GM12878 (cell line): ENCODE data around the gene IL12B. TPM values are rescaled to one million over a fixed set of nuclear protein-coding genes. Genes with fewer than 3 reads are reported as not detected.

ENCODE experiments used
- ATAC-seq: fragments of 200-7000 bp; cut with Tn5 transposase; 3 replicates; pipeline ENCODE4 v1.9.1; 2020; ENCODE audit warnings: mild to moderate bottlenecking, moderate library complexity
- BruUV-seq: library from RNA; stranded (reverse); fragments of 400-500 nt; replicated peaks from 2 replicates; lab custom pipeline; 2021; lab: Mats Ljungman, UMichigan
- CTCF ChIA-PET: fragments of 300-600 bp; sonication (Branson Sonifier 250); formaldehyde crosslinking; extraction: SDS; loops from one replicate; lab custom pipeline; 2021; ENCODE audit warnings: inconsistent platforms; lab: Yijun Ruan, JAX
- POLR2A ChIA-PET: fragments of 350-600 bp; formaldehyde crosslinking; extraction: SDS; loops from one replicate; lab custom pipeline; 2021; ENCODE audit warnings: inconsistent platforms; lab: Charles Lee
- RAD21 ChIA-PET: fragments of 300-600 bp; sonication (Branson Sonifier 250); formaldehyde crosslinking; loops from one replicate; lab custom pipeline; 2023; ENCODE audit warnings: antibody characterized with exemption; ENCODE audit not compliant: unreplicated experiment; lab: Charles Lee
- SMC1A ChIA-PET: fragments of 300-600 bp; sonication (Branson Sonifier 250); formaldehyde crosslinking; loops from one replicate; lab custom pipeline; 2023; ENCODE audit not compliant: unreplicated experiment, uncharacterized antibody; lab: Charles Lee
- DNase-seq: peaks from one replicate; pipeline ENCODE4 v3.0.0-alpha.2; 2011; ENCODE audit warnings: low read depth, low spot score
- FAIRE-seq: peaks from 3 replicates; lab custom pipeline; 2011; peaks lifted over from hg19 to GRCh38; lab: Jason Lieb, UNC
- H2AFZ ChIP-seq: 2 replicates; pipeline ENCODE4 v1.6.0; 2011; ENCODE audit warnings: low read depth, low read length, control low read depth; ENCODE audit not compliant: control insufficient read depth
- H3K27ac ChIP-seq: 2 replicates; pipeline ENCODE4 v1.5.1; 2011; ENCODE audit warnings: control low read depth; ENCODE audit not compliant: control insufficient read depth, insufficient read depth
- H3K27me3 ChIP-seq, 2 experiments: replicated peaks in 1 of 2; 2 replicates each; pipeline versions ENCODE4 v1.6.0 to v1.6.1; 2011; ENCODE audit warnings: low read length in 1 of 2; ENCODE audit not compliant: control insufficient read depth in 2 of 2, insufficient read depth in 2 of 2
- H3K36me3 ChIP-seq, 2 experiments: 2 replicates each; pipeline ENCODE4 v1.5.1; 2011; ENCODE audit warnings: low read length in 1 of 2; ENCODE audit not compliant: control insufficient read depth in 2 of 2, insufficient read depth in 2 of 2
- H3K4me1 ChIP-seq: 2 replicates; pipeline ENCODE4 v1.6.1; 2011; ENCODE audit warnings: mild to moderate bottlenecking, low read length, moderate library complexity, mixed read lengths; ENCODE audit not compliant: control insufficient read depth, insufficient read depth
- H3K4me2 ChIP-seq: 2 replicates; pipeline ENCODE4 v1.6.0; 2011; ENCODE audit warnings: control low read depth; ENCODE audit not compliant: control insufficient read depth, insufficient read depth
- H3K4me3 ChIP-seq: fragments of 200-600 bp; sonication (generic); 2 replicates; pipeline ENCODE4 v1.5.1; 2016
- H3K79me2 ChIP-seq: 2 replicates; pipeline ENCODE4 v1.6.0; 2011; ENCODE audit warnings: low read length; ENCODE audit not compliant: control insufficient read depth, insufficient read depth
- H3K9ac ChIP-seq: 2 replicates; pipeline ENCODE4 v1.8.0; 2011; ENCODE audit warnings: low read length, control low read depth, mixed read lengths; ENCODE audit not compliant: control insufficient read depth, insufficient read depth
- H3K9me3 ChIP-seq: replicated peaks from 3 replicates; pipeline ENCODE4 v1.5.1; 2011; ENCODE audit warnings: mild to moderate bottlenecking, low read length; ENCODE audit not compliant: control insufficient read depth, insufficient read depth
- H4K20me1 ChIP-seq: 2 replicates; pipeline ENCODE4 v1.6.0; 2011; ENCODE audit not compliant: control insufficient read depth, insufficient read depth
- BCLAF1 ChIP-seq: fragments of 450-650 bp; IDR thresholded peaks from 2 replicates; pipeline ENCODE4 v1.6.1; 2017; ENCODE audit warnings: antibody characterized with exemption, mild to moderate bottlenecking, moderate library complexity
- NBN ChIP-seq: fragments of 450-650 bp; IDR thresholded peaks from 2 replicates; pipeline ENCODE4 v1.6.1; 2016
- RAD51 ChIP-seq: fragments of 450-650 bp; IDR thresholded peaks from 2 replicates; pipeline ENCODE4 v1.6.1; 2016; ENCODE audit warnings: moderate library complexity, mild to moderate bottlenecking, inconsistent platforms
- RCOR1 ChIP-seq: conservative IDR thresholded peaks from 2 replicates; pipeline ENCODE4 v1.6.1; 2012; ENCODE audit warnings: low read depth, low read length, improper control_type of control experiment
- SMAD1 ChIP-seq: fragments of 450-650 bp; IDR thresholded peaks from 2 replicates; pipeline ENCODE4 v1.6.1; 2018; ENCODE audit warnings: mild to moderate bottlenecking, low read depth; ENCODE audit not compliant: partially characterized antibody
- SMARCA5 ChIP-seq: fragments of 450-650 bp; IDR thresholded peaks from 2 replicates; pipeline ENCODE4 v1.6.1; 2017; ENCODE audit warnings: mild to moderate bottlenecking
- TAF1 ChIP-seq: IDR thresholded peaks from 2 replicates; pipeline ENCODE4 v1.6.1; 2011; ENCODE audit warnings: mild to moderate bottlenecking, low read depth, low read length, borderline replicate concordance
- WGBS: methylation state at CpG from one replicate; pipeline ENCODE4 v1.1.6; 2016; ENCODE audit warnings: low lambda C conversion rate; ENCODE audit not compliant: insufficient replicate concordance, insufficient coverage; ENCODE audit errors: missing lambda C conversion rate; 5-methylcytosine and 5-hydroxymethylcytosine counted together
- in situ Hi-C: fragments of 300-500 bp; cut with MboI; formaldehyde crosslinking; loops from 9 replicates; pipeline ENCODE4 v1.14.3; 2018; ENCODE audit warnings: mixed read lengths
- intact Hi-C: fragments of 100-400 bp; cut with micrococcal nuclease; formaldehyde crosslinking; loops from one replicate; pipeline ENCODE4 v1.14.2; 2022; ENCODE audit not compliant: unreplicated experiment
- polyA plus RNA-seq, 11 experiments: library from polyadenylated mRNA; depleted of rRNA in 4 of 11; unstranded in 6 of 11; stranded (reverse) in 5 of 11; fragments of >200 nt; fragmentation: Nextera tagmentation in 4 of 11; fragmentation: Illumina TruSeq in 1 of 11; extraction: Ambion mirVana in 4 of 11; extraction: Trizol in 1 of 11; gene quantifications; 1 replicate in 1 of 11; 2 replicates in 10 of 11; pipeline versions ENCODE4 v1.2.1 to v1.2.3, GENCODE V29; 2011 to 2016; ENCODE audit warnings: inconsistent platforms in 2 of 11, missing spikeins in 2 of 11, low read depth in 1 of 11
- total RNA-seq, 4 experiments: library from RNA; depleted of rRNA in 3 of 4; stranded (reverse); fragments of >200 nt in 3 of 4; fragmentation: Illumina TruSeq in 1 of 4; extraction: Trizol in 1 of 4; gene quantifications; 2 replicates each; pipeline versions ENCODE4 v1.2.1 to v1.2.3, GENCODE V29; 2013 to 2021

The IL12B gene
- total and polyA plus RNA-seq, 10 of the 15 experiments (the other 5 are each of a cell fraction or from before 2014, with no cell fraction given), result 0.15 to 0.72 (median 0.45) TPM

GRCh38 chr5:159319832-159320231 is 10.5 kb downstream of the IL12B start:
- in situ Hi-C loops, result loop anchor here (5.0 to 10.0 kb wide), 2 partner anchors 163 to 665 kb away; no protein-coding TSS in a partner anchor
- H3K9me3 ChIP-seq, result no peaks in the 10 kb centered on the region
- H3K27me3 ChIP-seq, result no peaks in the 10 kb centered on the region
- no peaks in the 10 kb centered on the region for H3K79me2 ChIP-seq
- WGBS, result 10% methylated on average over 2 of the region's 2 CpGs
- SMC1A ChIA-PET, result interaction anchor here (0.6 to 6.8 kb wide), 3 partner anchors 41 to 163 kb away, joined by 3 to 131 read pairs (median 3); no protein-coding TSS in a partner anchor
- intact Hi-C loops, result loop anchor here (10.0 kb wide), 1 partner anchor 445 kb away; no protein-coding TSS in a partner anchor
- RAD21 ChIA-PET, result interaction anchor here (5.0 kb wide), 1 partner anchor 162 kb away, joined by 112 read pairs; no protein-coding TSS in a partner anchor
- H3K9ac ChIP-seq, result no peak overlapping the region
- FAIRE-seq (no peak), ATAC-seq (no peak), DNase-seq (no peak)
- no peak overlapping the region for H3K4me3 ChIP-seq
- no peaks in the 10 kb centered on the region for H4K20me1 ChIP-seq
- no TSS peak for BruUV-seq
- POLR2A ChIA-PET, result no interaction called here
- H2AFZ ChIP-seq, result no peak overlapping the region
- CTCF ChIA-PET, result interaction anchor here (0.9 to 6.9 kb wide), 4 partner anchors 10 to 162 kb away, joined by 3 to 216 read pairs (median 4); no protein-coding TSS in a partner anchor
- H3K36me3 ChIP-seq, result no peaks in the 10 kb centered on the region
- no peaks in the 10 kb centered on the region for H3K4me1 ChIP-seq
- TF ChIP-seq SMARCA5, result no peak
- no peak for TF ChIP-seq SMAD1
- no peak for TF ChIP-seq RAD51
- TF ChIP-seq BCLAF1, result no peak
- no peak for TF ChIP-seq TAF1
- TF ChIP-seq NBN, result no peak
- TF ChIP-seq RCOR1, result no peak
- TF ChIP-seq, all 136 proteins: peak for 0
- no peak overlapping the region for H3K4me2 ChIP-seq
- no peak overlapping the region for H3K27ac ChIP-seq
